H7 (cell line): ENCODE measurements around the gene ANAPC2. TPM values are rescaled to one million over a fixed set of nuclear protein-coding genes. Genes with fewer than 3 reads are reported as not detected.
A peak's percentile ranks its signal among the peaks of the same experiment; 100 is the strongest.

Source experiments
- DNase-seq: peaks from one replicate; pipeline ENCODE4 v3.0.0; 2012
- H3K27me3 ChIP-seq: 2 replicates; pipeline ENCODE4 v1.6.0; 2011; ENCODE audit warnings: mild to moderate bottlenecking, low read length; ENCODE audit not compliant: control insufficient read depth, insufficient read depth
- H3K36me3 ChIP-seq: replicated peaks from 2 replicates; pipeline ENCODE4 v1.5.1; 2011; ENCODE audit warnings: low read length; ENCODE audit not compliant: control insufficient read depth, insufficient read depth
- H3K4me3 ChIP-seq: 2 replicates; pipeline ENCODE4 v1.5.1; 2011; ENCODE audit warnings: low read depth, mild to moderate bottlenecking, control low read depth, low read length, moderate library complexity; ENCODE audit not compliant: insufficient read depth
- total RNA-seq: library from RNA; depleted of rRNA; stranded (reverse); fragments of >200 nt; shearing (Covaris generic); gene quantifications from 2 replicates; pipeline ENCODE4 v1.2.3, GENCODE V29; 2014

The ANAPC2 gene
- total RNA-seq, 1 experiment from 2014 or later = 26.2 TPM

DNA sequence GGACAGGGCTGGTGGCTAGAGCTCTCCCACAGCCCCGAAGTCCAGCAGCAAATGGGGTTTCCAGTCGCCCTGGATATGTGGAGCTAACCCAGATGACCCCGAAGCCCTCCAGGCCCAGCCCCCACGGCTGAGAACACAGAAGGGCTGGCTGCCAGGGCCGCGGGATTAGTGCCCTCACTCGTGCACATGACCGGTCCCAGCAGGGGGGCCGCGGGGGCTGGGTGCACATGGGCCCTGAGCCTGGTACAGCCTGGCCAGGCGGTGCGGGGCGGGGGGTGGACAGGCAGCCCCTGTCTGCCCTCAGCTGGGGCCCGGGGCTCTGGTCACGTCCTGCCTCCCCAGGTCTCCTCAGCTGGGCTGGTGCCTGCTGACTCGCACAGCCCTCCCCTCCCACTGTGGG, 6.0 kb upstream of the ANAPC2 start:
- Histone ChIP-seq H3K36me3 (no peaks in the 10 kb centered on the region; the same call in 1 of the 2 replicates), H3K27me3 (no peaks in the 10 kb centered on the region), H3K4me3 (no peak overlapping the region)
- DNase-seq = peak; percentile 67

DNA sequence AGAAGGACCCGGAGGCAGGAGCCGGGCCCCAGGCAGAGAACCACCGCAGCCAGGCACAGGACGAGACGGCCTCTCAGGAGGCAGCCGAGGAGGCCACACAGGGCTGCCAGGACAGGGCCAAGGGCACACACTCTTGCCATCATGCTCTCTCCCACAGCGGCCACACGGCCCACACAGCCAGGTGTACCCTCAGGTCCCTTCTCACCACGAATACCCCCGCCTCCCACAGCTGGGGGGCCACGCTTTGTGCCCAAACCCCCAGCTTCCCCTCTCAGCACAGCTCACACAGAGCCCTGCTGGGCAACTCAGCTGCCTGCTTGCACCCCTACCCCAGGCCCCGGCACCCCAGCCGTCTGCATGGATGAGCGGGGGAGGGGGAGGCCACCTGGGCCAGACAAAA, 5.4 kb upstream of the ANAPC2 start:
- no peak for DNase-seq
- no peaks in the 10 kb centered on the region; the same call in 1 of the 2 replicates for H3K36me3 ChIP-seq
- no peak overlapping the region for H3K4me3 ChIP-seq
- no peaks in the 10 kb centered on the region for H3K27me3 ChIP-seq

DNA sequence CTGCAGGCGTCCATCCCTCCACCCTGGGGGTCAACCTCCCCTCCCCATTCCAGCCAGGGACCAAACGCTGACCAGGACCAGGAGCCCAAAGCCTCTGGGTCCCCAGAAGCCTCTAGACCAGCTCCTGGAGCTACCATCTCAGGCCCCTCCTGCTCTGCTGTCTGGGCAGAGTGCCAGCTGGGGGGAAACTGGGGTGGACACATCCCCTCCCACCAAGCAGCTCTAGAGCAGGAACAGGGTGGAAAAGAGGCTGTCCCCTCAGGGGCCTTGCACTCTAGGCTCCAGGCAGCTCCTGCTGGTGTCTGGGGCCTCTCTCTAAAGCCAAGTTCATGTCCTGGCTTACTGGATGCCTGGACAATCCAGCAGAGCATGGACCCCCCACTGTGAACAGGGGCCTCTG, 4.5 kb upstream of the ANAPC2 start:
- Histone ChIP-seq H3K27me3 (no peaks in the 10 kb centered on the region), H3K4me3 (no peak overlapping the region), H3K36me3 (no peaks in the 10 kb centered on the region; the same call in 1 of the 2 replicates)
- DNase-seq = no peak

DNA sequence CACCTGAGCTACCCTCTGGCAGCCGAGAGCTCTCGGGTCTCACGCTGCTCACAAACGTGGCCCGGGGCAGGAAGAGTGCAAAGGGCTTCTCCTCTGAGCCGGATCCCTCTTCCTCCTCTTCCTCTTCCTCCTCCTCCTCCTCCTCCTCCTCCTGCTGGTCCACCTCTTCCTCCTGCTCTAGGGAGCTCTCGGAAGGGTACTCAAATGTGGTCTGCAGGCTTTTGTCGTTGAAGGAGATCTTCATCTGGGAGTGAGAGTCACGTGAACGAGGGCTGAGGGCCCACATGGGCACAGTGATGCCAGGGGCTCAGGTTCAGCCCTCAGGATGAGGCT, 4.1 kb upstream of the ANAPC2 start:
- H3K4me3 ChIP-seq = no peak overlapping the region
- DNase-seq = no peak
- no peaks in the 10 kb centered on the region; the same call in 1 of the 2 replicates for H3K36me3 ChIP-seq
- H3K27me3 ChIP-seq = no peaks in the 10 kb centered on the region

DNA sequence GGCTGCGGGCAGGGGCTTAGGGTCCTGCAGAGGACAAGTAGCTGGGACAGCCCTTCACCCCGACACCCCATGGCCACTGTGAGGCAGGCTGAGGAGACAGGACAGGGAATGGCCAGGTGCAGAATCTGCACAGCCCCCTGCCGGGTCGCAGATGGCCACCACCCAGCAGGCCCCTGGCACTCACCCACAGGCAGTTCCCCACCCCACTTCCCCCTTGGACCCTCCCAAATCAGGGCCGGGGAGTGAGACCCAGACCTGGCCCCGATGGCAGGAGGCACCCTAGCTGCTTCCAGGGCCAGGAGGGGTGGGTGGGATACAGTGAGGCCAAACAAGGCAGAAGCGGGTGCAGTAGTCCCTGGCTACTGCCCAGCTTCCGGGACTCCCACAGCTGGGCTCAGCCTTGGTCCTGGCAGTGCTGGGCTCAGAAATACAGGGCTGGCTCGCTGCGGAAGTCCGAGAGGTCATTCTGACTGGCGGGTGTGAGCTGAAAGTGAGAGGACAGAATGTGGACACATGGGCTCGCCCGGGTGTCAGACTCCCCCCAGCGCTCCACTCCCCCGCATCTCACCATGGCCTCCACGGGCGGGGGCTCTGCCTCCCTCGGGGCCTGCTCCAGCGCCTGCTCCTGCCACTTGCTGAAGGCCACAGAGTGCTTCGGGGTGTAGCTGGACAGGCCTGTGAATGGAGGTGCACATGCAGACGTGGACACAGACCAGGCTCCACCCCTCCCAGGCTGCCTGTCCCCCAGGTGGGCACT, 3.5 kb upstream of the ANAPC2 start:
- Histone ChIP-seq H3K27me3 (no peaks in the 10 kb centered on the region), H3K4me3 (no peak overlapping the region), H3K36me3 (peaks cover 4% of the 10 kb centered on the region)
- DNase-seq = no peak

DNA sequence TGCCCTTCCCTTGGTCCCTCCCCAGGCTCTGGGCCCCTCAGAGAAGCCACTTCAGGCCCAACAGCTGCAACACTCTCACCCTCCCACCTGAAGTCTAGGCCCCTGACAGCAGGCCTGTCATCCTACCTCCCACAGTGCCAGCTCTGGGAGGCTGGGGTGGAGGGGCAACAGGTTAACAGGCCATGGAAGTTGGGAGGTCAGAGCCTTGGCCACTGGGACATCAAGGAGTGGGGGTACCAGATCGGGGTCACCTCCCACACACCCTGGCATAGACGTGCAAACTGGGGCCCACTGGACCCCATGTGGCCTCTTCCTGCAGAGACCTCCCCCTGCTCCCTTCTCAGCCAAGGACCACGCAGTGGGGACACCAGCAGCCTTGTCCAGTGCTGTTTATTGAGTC, 2.9 kb upstream of the ANAPC2 start:
- no peak for DNase-seq
- Histone ChIP-seq H3K27me3 (no peaks in the 10 kb centered on the region), H3K36me3 (peaks cover 4% of the 10 kb centered on the region), H3K4me3 (no peak overlapping the region)

DNA sequence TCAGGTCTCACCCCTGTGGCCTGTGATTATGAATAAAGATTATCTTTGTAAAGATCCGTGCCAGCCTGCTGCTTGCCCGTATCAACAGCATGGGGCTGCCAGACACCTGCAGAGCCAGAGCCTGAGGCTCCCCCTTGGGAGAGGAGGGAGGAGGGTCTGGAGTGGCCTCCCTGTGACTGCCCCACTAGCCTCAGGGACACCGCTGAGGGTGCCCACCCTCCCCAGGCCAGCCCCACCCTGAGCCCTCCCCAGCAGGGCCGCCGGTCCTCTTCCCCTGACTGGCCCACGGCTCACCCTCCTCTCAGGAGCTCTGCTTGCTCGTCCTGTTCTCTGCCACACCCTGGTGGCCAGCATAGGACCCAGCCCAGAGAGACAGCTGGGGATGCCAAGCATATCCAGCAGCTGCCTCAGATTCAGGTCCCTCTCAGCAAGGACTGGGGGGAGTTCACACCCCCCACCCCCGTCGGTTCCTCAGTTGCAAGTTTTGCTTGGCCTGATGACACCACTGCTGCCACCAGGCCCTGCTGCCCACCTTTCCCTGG, 2.0 kb upstream of the ANAPC2 start:
- no peak overlapping the region for H3K4me3 ChIP-seq
- no peak for DNase-seq

DNA sequence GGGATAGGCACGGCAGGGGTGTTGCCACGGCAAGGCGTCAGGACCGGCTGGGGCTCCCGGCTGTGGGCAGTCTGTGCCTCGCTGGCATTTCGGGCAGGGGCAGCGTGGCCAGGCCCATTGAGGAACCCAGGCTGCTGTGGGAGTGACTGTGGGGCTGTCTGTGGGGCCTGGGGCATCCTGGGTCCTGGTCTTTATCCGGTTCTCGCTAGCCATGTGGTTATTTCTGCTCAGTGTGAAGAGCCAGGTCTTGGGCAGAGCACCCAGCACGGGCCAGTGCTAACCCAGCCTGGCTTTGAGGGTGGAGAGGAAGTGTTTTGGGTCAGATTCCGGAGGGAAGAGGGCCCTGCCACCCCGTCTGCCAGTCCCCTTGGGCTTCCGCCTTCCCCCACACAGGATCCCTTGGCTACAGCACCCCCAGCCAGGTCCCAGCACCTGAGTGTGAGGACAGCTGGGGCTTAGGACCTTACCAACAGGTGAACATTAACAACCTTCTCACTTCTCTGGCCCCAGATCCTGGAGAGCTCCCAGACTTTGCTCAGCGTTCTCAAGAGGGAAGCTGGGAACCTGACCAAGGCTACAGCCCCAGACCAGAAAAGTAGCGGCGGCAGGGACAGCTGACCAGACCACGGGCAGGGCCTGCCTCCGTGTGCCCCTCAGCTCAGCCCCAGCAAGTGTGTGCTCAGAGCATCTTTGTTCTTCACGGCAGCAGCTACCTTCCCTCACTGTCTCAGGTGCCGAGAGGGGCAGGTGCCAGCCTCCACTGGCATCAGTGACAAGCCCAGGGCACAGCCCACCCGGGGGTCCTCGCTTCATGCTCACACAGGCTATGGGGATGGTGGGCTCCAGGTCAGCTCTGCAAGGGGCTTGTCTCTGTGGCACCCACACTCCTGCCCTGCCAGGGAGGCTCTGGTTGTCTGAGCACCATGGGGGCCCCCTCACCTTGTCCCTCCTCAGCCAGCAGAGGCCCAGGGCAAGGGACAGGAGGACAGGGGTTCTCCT, 1.2 kb upstream of the ANAPC2 start:
- peaks cover 4% of the 10 kb centered on the region for H3K36me3 ChIP-seq
- no peaks in the 10 kb centered on the region for H3K27me3 ChIP-seq
- DNase-seq = peak; percentile 87
- peak overlapping the region; percentile 93 for H3K4me3 ChIP-seq

More for the DNA sequence above, 2.0 kb upstream of the ANAPC2 start:
- Histone ChIP-seq H3K27me3 (no peaks in the 10 kb centered on the region), H3K36me3 (peaks cover 4% of the 10 kb centered on the region)

DNA sequence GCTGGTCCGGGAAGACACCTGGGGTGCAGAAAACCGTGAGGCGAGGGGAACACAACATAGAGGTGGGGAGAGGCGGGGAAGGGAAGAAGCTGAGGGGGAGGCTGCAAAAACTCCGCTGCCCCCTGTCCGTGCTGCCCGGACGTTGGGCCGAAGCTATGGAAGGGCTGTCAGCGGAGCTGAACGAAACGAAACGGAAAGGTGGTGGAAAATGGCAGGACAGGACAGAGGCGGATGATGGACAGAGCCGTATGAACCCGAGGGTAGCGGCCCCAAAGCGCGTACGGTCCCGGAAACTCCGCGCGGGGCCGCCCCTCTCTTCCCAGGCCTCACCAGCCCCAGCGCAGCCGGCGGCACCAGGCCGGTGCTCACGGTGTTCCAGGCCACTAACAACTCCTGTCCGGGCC, 272 bp downstream of the ANAPC2 start:
- no peak for DNase-seq

DNA sequence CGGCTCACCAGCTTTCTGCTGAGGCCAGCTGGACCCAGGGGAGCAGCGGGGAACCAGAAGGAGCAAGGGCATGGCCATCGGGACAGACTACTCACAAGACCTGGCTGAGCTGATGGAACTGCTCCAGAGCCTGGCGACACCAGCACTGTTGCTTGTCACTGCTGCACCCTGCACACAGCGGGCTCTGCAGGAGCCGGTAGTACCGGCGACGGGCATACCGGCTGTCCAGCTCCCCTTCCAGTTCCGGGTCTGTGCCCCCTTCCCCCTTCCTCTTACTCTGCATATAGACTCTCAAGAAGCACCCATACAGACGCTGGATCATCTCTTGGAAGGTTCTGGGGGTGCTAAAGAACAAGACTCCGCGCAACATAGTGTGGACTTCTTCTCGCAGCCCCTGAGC, 974 bp downstream of the ANAPC2 start:
- Histone ChIP-seq H3K4me3 (peak overlapping the region; percentile 93), H3K27me3 (no peaks in the 10 kb centered on the region), H3K36me3 (peaks cover 6% of the 10 kb centered on the region)
- DNase-seq = no peak

More for the DNA sequence above, 272 bp downstream of the ANAPC2 start:
- peaks cover 6% of the 10 kb centered on the region for H3K36me3 ChIP-seq
- H3K4me3 ChIP-seq = peak overlapping the region; percentile 93
- H3K27me3 ChIP-seq = no peaks in the 10 kb centered on the region

DNA sequence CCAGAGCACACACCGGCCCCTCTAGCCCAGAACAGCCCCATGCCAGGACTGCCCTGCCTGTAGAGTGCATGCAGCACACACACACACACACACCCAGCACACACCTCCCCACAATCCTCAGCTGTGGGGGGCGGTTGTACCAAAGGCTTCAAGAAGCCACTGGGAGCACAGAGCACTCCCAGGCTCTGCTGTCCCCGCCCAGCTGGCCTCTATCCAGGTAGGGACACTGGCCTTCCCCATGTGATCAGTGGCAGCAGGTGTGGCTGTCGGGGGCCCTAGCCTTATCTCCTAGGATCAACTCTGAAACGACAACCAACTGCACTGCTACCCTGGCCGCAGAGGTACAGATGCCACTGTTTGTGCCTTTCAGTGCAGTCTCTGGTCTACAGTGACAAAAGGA, 2.0 kb downstream of the ANAPC2 start:
- Histone ChIP-seq H3K4me3 (no peak overlapping the region), H3K36me3 (peaks cover 6% of the 10 kb centered on the region), H3K27me3 (no peaks in the 10 kb centered on the region)
- no peak for DNase-seq

DNA sequence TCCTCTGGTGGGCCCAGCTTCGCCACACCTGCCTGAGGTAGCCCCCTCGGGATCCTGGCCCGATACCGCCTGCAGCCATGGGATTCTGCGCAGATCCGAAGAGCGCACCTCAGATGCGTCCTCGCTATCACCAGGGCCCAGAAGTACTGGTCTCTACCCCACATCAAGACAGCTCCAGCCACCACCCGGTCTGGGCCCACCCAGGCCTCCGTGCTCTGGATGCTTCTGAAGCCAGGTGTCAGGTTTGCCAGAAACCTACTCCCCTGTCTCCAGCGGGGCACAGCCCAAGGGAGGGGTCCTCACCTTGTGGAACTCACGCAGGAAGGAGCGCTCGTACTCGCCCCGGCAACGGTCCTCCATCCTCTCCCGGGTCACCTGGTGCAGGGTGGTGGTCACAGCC, 2.4 kb downstream of the ANAPC2 start:
- Histone ChIP-seq H3K27me3 (no peaks in the 10 kb centered on the region), H3K36me3 (peaks cover 6% of the 10 kb centered on the region), H3K4me3 (no peak overlapping the region)
- no peak for DNase-seq

DNA sequence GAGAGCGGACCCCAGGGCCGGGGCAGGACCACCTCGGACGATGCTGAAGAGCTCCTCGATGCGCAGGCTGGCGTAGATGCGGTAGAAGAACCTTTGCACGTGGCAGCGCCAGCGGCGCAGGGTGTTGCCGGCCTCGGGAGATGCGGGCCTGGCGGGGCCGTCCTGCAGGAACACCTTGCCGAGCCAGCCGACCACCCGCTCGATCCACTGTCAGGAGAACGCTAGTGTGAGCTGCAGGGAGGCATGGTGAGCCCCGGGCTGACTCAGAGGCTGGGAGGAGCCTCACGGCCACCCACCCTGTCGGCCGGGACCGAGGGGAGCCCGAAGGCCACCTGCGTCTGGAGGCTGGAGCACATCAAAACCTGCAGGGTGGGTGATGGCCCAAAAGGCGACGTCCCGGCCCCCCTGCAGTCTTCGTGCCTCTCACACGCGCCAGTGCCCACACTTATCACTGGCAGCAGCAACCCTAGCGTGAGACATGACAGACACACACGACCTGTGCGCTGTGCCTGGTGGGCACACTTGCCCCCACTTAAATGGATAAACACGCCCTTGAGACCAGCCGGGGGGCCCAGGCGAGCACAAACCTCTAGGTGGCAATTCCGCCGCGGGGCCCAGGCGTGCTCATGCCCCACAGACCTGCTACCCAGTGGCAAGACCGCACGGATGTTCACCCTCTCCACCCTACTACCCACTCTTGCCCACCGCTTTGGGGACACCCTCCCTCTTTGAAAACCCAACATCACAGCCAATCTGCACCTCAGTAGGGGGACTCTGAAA, 3.3 kb downstream of the ANAPC2 start:
- Histone ChIP-seq H3K4me3 (no peak overlapping the region), H3K36me3 (peaks cover 7% of the 10 kb centered on the region), H3K27me3 (no peaks in the 10 kb centered on the region)
- DNase-seq = no peak

DNA sequence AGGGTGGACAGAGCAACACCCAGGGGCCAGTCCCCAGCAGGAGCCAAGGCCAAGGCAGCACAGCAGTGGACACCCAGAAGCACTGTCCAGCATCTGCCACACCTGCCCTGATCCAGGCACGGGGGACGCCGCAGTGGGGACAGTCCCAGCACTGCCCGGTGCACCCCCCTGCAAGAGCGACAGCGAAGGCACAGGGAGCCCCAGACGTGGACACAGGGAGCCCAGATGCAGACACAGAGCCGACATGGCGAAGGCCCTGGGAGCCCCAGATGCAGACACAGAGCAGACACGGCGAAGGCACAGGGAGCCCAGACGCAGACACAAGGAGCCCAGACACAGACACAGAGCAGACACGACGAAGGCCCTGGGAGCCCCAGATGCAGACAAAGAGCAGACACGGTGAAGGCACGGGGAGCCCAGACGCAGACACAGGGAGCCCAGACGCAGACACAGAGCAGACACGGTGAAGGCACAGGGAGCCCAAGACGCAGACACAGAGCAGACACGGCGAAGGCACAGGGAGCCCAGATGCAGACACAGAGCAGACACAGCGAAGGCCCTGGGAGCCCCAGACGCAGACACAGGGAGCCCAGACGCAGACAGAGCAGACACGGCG, 4.3 kb downstream of the ANAPC2 start:
- Histone ChIP-seq H3K36me3 (peaks cover 9% of the 10 kb centered on the region), H3K27me3 (no peaks in the 10 kb centered on the region), H3K4me3 (no peak overlapping the region)
- DNase-seq = no peak
